ENCODE measurements around the gene GALM. TPM values are rescaled to one million over a fixed set of nuclear protein-coding genes. Genes with fewer than 3 reads are reported as not detected.

GALM gene
- total and polyA plus RNA-seq, 2 experiments from 2014 or later = 46.0 to 47.4 TPM

GRCh38 chr2:38622210-38622609 lies 43.7 kb upstream of the GALM start:
- no peaks in the 10 kb centered on the region for H3K36me3 ChIP-seq
- H3K4me1 ChIP-seq (ENCODE audit: low read depth) = no peaks in the 10 kb centered on the region
- H3K27me3 ChIP-seq = no peaks in the 10 kb centered on the region
- H3K9me3 ChIP-seq (ENCODE audit: low read depth) = no peaks in the 10 kb centered on the region
- no peak overlapping the region for H3K27ac ChIP-seq
- no peak for TF ChIP-seq CTCF (IDR thresholded peaks at IDR 0.05; ENCODE audit: low read depth, low read length)
- DNase-seq (ENCODE audit: low read depth in 1 of 2, low spot score in 1 of 2) = peak in 1 of 2 donors; percentile 15
- no peak overlapping the region for H3K4me3 ChIP-seq

- TF ChIP-seq CTCF (IDR thresholded peaks at IDR 0.05; ENCODE audit: low read depth, low read length) = no peak
- no peak for DNase-seq (ENCODE audit: low read depth in 1 of 2, low spot score in 1 of 2)
- Histone ChIP-seq H3K4me3 (no peak overlapping the region), H3K36me3 (no peaks in the 10 kb centered on the region), H3K27me3 (no peaks in the 10 kb centered on the region), H3K27ac (no peak overlapping the region), H3K9me3 (ENCODE audit: low read depth) (no peaks in the 10 kb centered on the region), H3K4me1 (ENCODE audit: low read depth) (no peaks in the 10 kb centered on the region)
Measured at GRCh38 chr2:38626326-38627035, 39.4 kb upstream of the GALM start.

- no peak overlapping the region for H3K27ac ChIP-seq
- H3K4me3 ChIP-seq = no peak overlapping the region
- H3K36me3 ChIP-seq = no peaks in the 10 kb centered on the region
- H3K9me3 ChIP-seq (ENCODE audit: low read depth) = no peaks in the 10 kb centered on the region
- no peak for TF ChIP-seq CTCF (IDR thresholded peaks at IDR 0.05; ENCODE audit: low read depth, low read length)
- no peaks in the 10 kb centered on the region for H3K4me1 ChIP-seq (ENCODE audit: low read depth)
- H3K27me3 ChIP-seq = no peaks in the 10 kb centered on the region
- no peak for DNase-seq (ENCODE audit: low read depth in 1 of 2, low spot score in 1 of 2)
Measured at GRCh38 chr2:38627391-38627790, 38.5 kb upstream of the GALM start.

GRCh38 chr2:38629684-38630083 lies 36.2 kb upstream of the GALM start:
- no peak for TF ChIP-seq CTCF (IDR thresholded peaks at IDR 0.05; ENCODE audit: low read depth, low read length)
- no peak overlapping the region for H3K4me3 ChIP-seq
- no peak overlapping the region for H3K27ac ChIP-seq
- DNase-seq (ENCODE audit: low read depth in 1 of 2, low spot score in 1 of 2) = peak in 1 of 2 donors; percentile 20
- H3K9me3 ChIP-seq (ENCODE audit: low read depth) = no peaks in the 10 kb centered on the region
- H3K36me3 ChIP-seq = no peaks in the 10 kb centered on the region
- peaks cover 4% of the 10 kb centered on the region for H3K4me1 ChIP-seq (ENCODE audit: low read depth)
- H3K27me3 ChIP-seq = no peaks in the 10 kb centered on the region

- Histone ChIP-seq H3K4me1 (ENCODE audit: low read depth) (peaks cover 9% of the 10 kb centered on the region), H3K27me3 (no peaks in the 10 kb centered on the region), H3K9me3 (ENCODE audit: low read depth) (no peaks in the 10 kb centered on the region), H3K27ac (no peak overlapping the region), H3K36me3 (no peaks in the 10 kb centered on the region), H3K4me3 (no peak overlapping the region)
- TF ChIP-seq CTCF (IDR thresholded peaks at IDR 0.05; ENCODE audit: low read depth, low read length) = no peak
- DNase-seq (ENCODE audit: low read depth in 1 of 2, low spot score in 1 of 2) = no peak
Measured at GRCh38 chr2:38631976-38632375, 33.9 kb upstream of the GALM start.
